Osteocyte (in vitro differentiated cells): ENCODE data around the gene CIITA. TPM values are rescaled to one million over a fixed set of nuclear protein-coding genes. Genes with fewer than 3 reads are reported as not detected.
"Not testable (repeated sequence)": the region's sequence is repeated elsewhere in the genome, so short reads cannot be mapped to it uniquely, and the experiment has no call there.

Experiments used
- DNase-seq: peaks from one replicate; pipeline ENCODE4 v3.0.0; 2021; ENCODE audit warnings: mixed read lengths; ENCODE audit not compliant: unreplicated experiment; ENCODE audit errors: extremely low spot score
- H3K27ac Mint-ChIP-seq: one replicate; pipeline ENCODE4 v1.8.0; 2021; ENCODE audit warnings: mild to moderate bottlenecking, mixed read lengths; ENCODE audit not compliant: unreplicated experiment
- H3K27me3 Mint-ChIP-seq: one replicate; pipeline ENCODE4 v1.8.0; 2021; ENCODE audit warnings: mixed read lengths; ENCODE audit not compliant: unreplicated experiment
- H3K36me3 Mint-ChIP-seq: one replicate; pipeline ENCODE4 v1.8.0; 2021; ENCODE audit warnings: mixed read lengths; ENCODE audit not compliant: unreplicated experiment
- H3K4me1 Mint-ChIP-seq: one replicate; pipeline ENCODE4 v1.8.0; 2021; ENCODE audit warnings: mixed read lengths; ENCODE audit not compliant: unreplicated experiment
- H3K4me3 Mint-ChIP-seq: one replicate; pipeline ENCODE4 v1.8.0; 2021; ENCODE audit warnings: mild to moderate bottlenecking, moderate library complexity, mixed read lengths; ENCODE audit not compliant: unreplicated experiment
- H3K9me3 Mint-ChIP-seq: one replicate; pipeline ENCODE4 v1.8.0; 2021; ENCODE audit warnings: mixed read lengths; ENCODE audit not compliant: unreplicated experiment
- CTCF ChIP-seq: fragments of 200-600 bp; sonication (generic); IDR thresholded peaks from 2 replicates; pipeline ENCODE4 v1.5.0; 2021; ENCODE audit warnings: antibody characterized with exemption, mild to moderate bottlenecking, moderate library complexity
- total RNA-seq: library from RNA; stranded (reverse); gene quantifications from 2 replicates; pipeline ENCODE4 v1.2.1, GENCODE V29; 2021

Gene CIITA
- total RNA-seq, 1 donor from 2014 or later: not detected

- Mint-ChIP-seq H3K27ac (no peak overlapping the region), H3K9me3 (no peaks in the 10 kb centered on the region), H3K4me1 (peaks cover 4% of the 10 kb centered on the region), H3K27me3 (no peaks in the 10 kb centered on the region), H3K4me3 (no peak overlapping the region), H3K36me3 (peaks cover 7% of the 10 kb centered on the region)
- no peak for DNase-seq
- no peak for TF ChIP-seq CTCF
Observed at GRCh38 chr16:10921536-10922327, 44.7 kb downstream of the CIITA start.

GRCh38 chr16:10922328-10923145 lies 45.5 kb downstream of the CIITA start:
- no peak for TF ChIP-seq CTCF
- Mint-ChIP-seq H3K27ac (no peak overlapping the region), H3K9me3 (no peaks in the 10 kb centered on the region), H3K4me1 (peaks cover 4% of the 10 kb centered on the region), H3K27me3 (no peaks in the 10 kb centered on the region), H3K36me3 (peaks cover 7% of the 10 kb centered on the region), H3K4me3 (no peak overlapping the region)
- DNase-seq: no peak

GRCh38 chr16:10923146-10923649 lies 46.2 kb downstream of the CIITA start:
- Mint-ChIP-seq H3K27ac (no peak overlapping the region), H3K27me3 (no peaks in the 10 kb centered on the region), H3K36me3 (peaks cover 13% of the 10 kb centered on the region), H3K4me1 (peaks cover 4% of the 10 kb centered on the region), H3K4me3 (no peak overlapping the region), H3K9me3 (no peaks in the 10 kb centered on the region)
- no peak for TF ChIP-seq CTCF
- no peak for DNase-seq

GRCh38 chr16:10923650-10924214 lies 46.7 kb downstream of the CIITA start:
- TF ChIP-seq CTCF: no peak
- H3K4me1 Mint-ChIP-seq: peaks cover 2% of the 10 kb centered on the region
- H3K36me3 Mint-ChIP-seq: peaks cover 16% of the 10 kb centered on the region
- H3K4me3 Mint-ChIP-seq: no peak overlapping the region
- H3K9me3 Mint-ChIP-seq: no peaks in the 10 kb centered on the region
- no peak overlapping the region for H3K27ac Mint-ChIP-seq
- H3K27me3 Mint-ChIP-seq: no peaks in the 10 kb centered on the region
- no peak for DNase-seq

GRCh38 chr16:10925285-10925684 lies 48.3 kb downstream of the CIITA start:
- not testable (repeated sequence) for H3K9me3 Mint-ChIP-seq, H3K4me1 Mint-ChIP-seq, H3K27me3 Mint-ChIP-seq, DNase-seq, H3K27ac Mint-ChIP-seq, H3K4me3 Mint-ChIP-seq
- H3K36me3 Mint-ChIP-seq: peaks cover 20% of the 10 kb centered on the region
